ENCODE measurements around the gene DGKD.
"Not testable (repeated sequence)": the region's sequence is repeated elsewhere in the genome, so short reads cannot be mapped to it uniquely, and the experiment has no call there.

The DGKD gene

GRCh38 chr2:233386382-233387041, 32.2 kb downstream of the DGKD start:
- no peaks in the 10 kb centered on the region for H3K9me3 ChIP-seq (ENCODE audit: low read length)
- H2AFZ ChIP-seq (ENCODE audit: low read depth, low read length) = no peak overlapping the region
- no peaks in the 10 kb centered on the region for H3K27me3 ChIP-seq (ENCODE audit: insufficient read depth, low read length)
- no peak overlapping the region for H3K4me3 ChIP-seq (ENCODE audit: low read length)
- peaks cover 6% of the 10 kb centered on the region for H3K4me1 ChIP-seq (ENCODE audit: insufficient read depth, low read length)
- peaks cover 9% of the 10 kb centered on the region for H3K36me3 ChIP-seq (ENCODE audit: insufficient read depth, low read length)

GRCh38 chr2:233387225-233387624, 32.9 kb downstream of the DGKD start:
- peaks cover 11% of the 10 kb centered on the region for H3K36me3 ChIP-seq (ENCODE audit: insufficient read depth, low read length)
- H2AFZ ChIP-seq (ENCODE audit: low read depth, low read length) = no peak overlapping the region
- H3K4me3 ChIP-seq (ENCODE audit: low read length) = no peak overlapping the region
- peaks cover 6% of the 10 kb centered on the region for H3K4me1 ChIP-seq (ENCODE audit: insufficient read depth, low read length)
- H3K9me3 ChIP-seq (ENCODE audit: low read length) = no peaks in the 10 kb centered on the region
- H3K27me3 ChIP-seq (ENCODE audit: insufficient read depth, low read length) = no peaks in the 10 kb centered on the region

GRCh38 chr2:233387667-233388528, 33.6 kb downstream of the DGKD start:
- no peaks in the 10 kb centered on the region for H3K9me3 ChIP-seq (ENCODE audit: low read length)

GRCh38 chr2:233389601-233390125, 35.4 kb downstream of the DGKD start:
- Histone ChIP-seq H3K36me3 (ENCODE audit: insufficient read depth, low read length) (peaks cover 17% of the 10 kb centered on the region), H3K4me1 (ENCODE audit: insufficient read depth, low read length) (peaks cover 6% of the 10 kb centered on the region), H3K4me3 (ENCODE audit: low read length) (no peak overlapping the region), H3K27me3 (ENCODE audit: insufficient read depth, low read length) (no peaks in the 10 kb centered on the region), H2AFZ (ENCODE audit: low read depth, low read length) (no peak overlapping the region), H3K9me3 (ENCODE audit: low read length) (no peaks in the 10 kb centered on the region)

More at GRCh38 chr2:233387667-233388528, 33.6 kb downstream of the DGKD start:
- Histone ChIP-seq H3K36me3 (ENCODE audit: insufficient read depth, low read length) (peaks cover 11% of the 10 kb centered on the region), H3K4me3 (ENCODE audit: low read length) (no peak overlapping the region), H3K4me1 (ENCODE audit: insufficient read depth, low read length) (peaks cover 6% of the 10 kb centered on the region), H2AFZ (ENCODE audit: low read depth, low read length) (no peak overlapping the region), H3K27me3 (ENCODE audit: insufficient read depth, low read length) (no peaks in the 10 kb centered on the region)

- Histone ChIP-seq H3K27me3 (ENCODE audit: insufficient read depth, low read length) (no peaks in the 10 kb centered on the region), H3K9me3 (ENCODE audit: low read length) (no peaks in the 10 kb centered on the region), H3K4me3 (ENCODE audit: low read length) (no peak overlapping the region), H3K4me1 (ENCODE audit: insufficient read depth, low read length) (no peaks in the 10 kb centered on the region), H3K36me3 (ENCODE audit: insufficient read depth, low read length) (peaks cover 7% of the 10 kb centered on the region), H2AFZ (ENCODE audit: low read depth, low read length) (no peak overlapping the region)
These were observed 41.4 kb downstream of the DGKD start for GRCh38 chr2:233395687-233396086.

GRCh38 chr2:233396726-233397665, 42.7 kb downstream of the DGKD start:
- not testable (repeated sequence) for H3K9me3 ChIP-seq (ENCODE audit: low read length); H3K4me1 ChIP-seq (ENCODE audit: insufficient read depth, low read length); H3K27me3 ChIP-seq (ENCODE audit: insufficient read depth, low read length); H3K4me3 ChIP-seq (ENCODE audit: low read length); H2AFZ ChIP-seq (ENCODE audit: low read depth, low read length)
- peaks cover 12% of the 10 kb centered on the region for H3K36me3 ChIP-seq (ENCODE audit: insufficient read depth, low read length)

- H3K36me3 ChIP-seq (ENCODE audit: insufficient read depth, low read length) = peaks cover 5% of the 10 kb centered on the region
- no peaks in the 10 kb centered on the region for H3K4me1 ChIP-seq (ENCODE audit: insufficient read depth, low read length)
- no peaks in the 10 kb centered on the region for H3K27me3 ChIP-seq (ENCODE audit: insufficient read depth, low read length)
- H2AFZ ChIP-seq (ENCODE audit: low read depth, low read length) = no peak overlapping the region
- H3K9me3 ChIP-seq (ENCODE audit: low read length) = no peaks in the 10 kb centered on the region
- H3K4me3 ChIP-seq (ENCODE audit: low read length) = no peak overlapping the region
These were observed 45.3 kb downstream of the DGKD start for GRCh38 chr2:233399306-233400225.

- Histone ChIP-seq H3K4me1 (ENCODE audit: insufficient read depth, low read length) (no peaks in the 10 kb centered on the region), H3K9me3 (ENCODE audit: low read length) (no peaks in the 10 kb centered on the region), H3K4me3 (ENCODE audit: low read length) (no peak overlapping the region), H2AFZ (ENCODE audit: low read depth, low read length) (no peak overlapping the region), H3K27me3 (ENCODE audit: insufficient read depth, low read length) (no peaks in the 10 kb centered on the region), H3K36me3 (ENCODE audit: insufficient read depth, low read length) (peaks cover 5% of the 10 kb centered on the region)
These were observed 46.0 kb downstream of the DGKD start for GRCh38 chr2:233400341-233400740.

- H3K9me3 ChIP-seq (ENCODE audit: low read length) = no peaks in the 10 kb centered on the region
- H3K27me3 ChIP-seq (ENCODE audit: insufficient read depth, low read length) = no peaks in the 10 kb centered on the region
- no peak overlapping the region for H3K4me3 ChIP-seq (ENCODE audit: low read length)
- no peak overlapping the region for H2AFZ ChIP-seq (ENCODE audit: low read depth, low read length)
- no peaks in the 10 kb centered on the region for H3K4me1 ChIP-seq (ENCODE audit: insufficient read depth, low read length)
- H3K36me3 ChIP-seq (ENCODE audit: insufficient read depth, low read length) = peaks cover 5% of the 10 kb centered on the region
These were observed 46.7 kb downstream of the DGKD start for GRCh38 chr2:233400961-233401360.

- peaks cover 5% of the 10 kb centered on the region for H3K36me3 ChIP-seq (ENCODE audit: insufficient read depth, low read length)
- H3K9me3 ChIP-seq (ENCODE audit: low read length) = no peaks in the 10 kb centered on the region
- no peak overlapping the region for H3K4me3 ChIP-seq (ENCODE audit: low read length)
- H2AFZ ChIP-seq (ENCODE audit: low read depth, low read length) = no peak overlapping the region
- no peaks in the 10 kb centered on the region for H3K4me1 ChIP-seq (ENCODE audit: insufficient read depth, low read length)
- H3K27me3 ChIP-seq (ENCODE audit: insufficient read depth, low read length) = no peaks in the 10 kb centered on the region
These were observed 48.1 kb downstream of the DGKD start for GRCh38 chr2:233402346-233402745.

GRCh38 chr2:233402789-233403188, 48.5 kb downstream of the DGKD start:
- no peak overlapping the region for H3K4me3 ChIP-seq (ENCODE audit: low read length)
- peaks cover 5% of the 10 kb centered on the region for H3K36me3 ChIP-seq (ENCODE audit: insufficient read depth, low read length)
- no peaks in the 10 kb centered on the region for H3K9me3 ChIP-seq (ENCODE audit: low read length)
- no peak overlapping the region for H2AFZ ChIP-seq (ENCODE audit: low read depth, low read length)
- no peaks in the 10 kb centered on the region for H3K27me3 ChIP-seq (ENCODE audit: insufficient read depth, low read length)
- no peaks in the 10 kb centered on the region for H3K4me1 ChIP-seq (ENCODE audit: insufficient read depth, low read length)

- no peaks in the 10 kb centered on the region for H3K9me3 ChIP-seq (ENCODE audit: low read length)
- H3K4me3 ChIP-seq (ENCODE audit: low read length) = no peak overlapping the region
- no peaks in the 10 kb centered on the region for H3K27me3 ChIP-seq (ENCODE audit: insufficient read depth, low read length)
- H3K4me1 ChIP-seq (ENCODE audit: insufficient read depth, low read length) = no peaks in the 10 kb centered on the region
- peaks cover 5% of the 10 kb centered on the region for H3K36me3 ChIP-seq (ENCODE audit: insufficient read depth, low read length)
- no peak overlapping the region for H2AFZ ChIP-seq (ENCODE audit: low read depth, low read length)
These were observed 49.9 kb downstream of the DGKD start for GRCh38 chr2:233404222-233404621.

All from neuron (in vitro differentiated cells).